Subcutaneous abdominal adipose tissue (tissue), 5 donors: ENCODE measurements around the gene WDSUB1.

ENCODE experiments used
- H3K27ac ChIP-seq: one replicate; pipeline ENCODE4 v1.7.0; 2013; ENCODE audit warnings: low read depth, mild to moderate bottlenecking, inconsistent platforms, low read length, moderate library complexity
- H3K27me3 ChIP-seq, 5 donors: one replicate each; pipeline ENCODE4 v1.7.0; 2013; ENCODE audit warnings: low read length in 5 of 5, inconsistent platforms in 1 of 5; ENCODE audit not compliant: control insufficient read depth in 5 of 5, insufficient read depth in 4 of 5
- H3K36me3 ChIP-seq, 5 donors: one replicate each; pipeline ENCODE4 v1.7.0; 2013; ENCODE audit warnings: low read length in 5 of 5; ENCODE audit not compliant: control insufficient read depth in 5 of 5, insufficient read depth in 5 of 5
- H3K4me1 ChIP-seq, 5 donors: one replicate each; pipeline ENCODE4 v1.7.0; 2013; ENCODE audit warnings: low read length in 5 of 5, mild to moderate bottlenecking in 3 of 5, moderate library complexity in 1 of 5; ENCODE audit not compliant: control insufficient read depth in 5 of 5, insufficient read depth in 5 of 5
- H3K4me3 ChIP-seq, 5 donors: one replicate each; pipeline ENCODE4 v1.7.0; 2013; ENCODE audit warnings: low read length in 5 of 5, low read depth in 1 of 5
- H3K9ac ChIP-seq, 5 donors: one replicate each; pipeline ENCODE4 v1.7.0; 2013; ENCODE audit warnings: low read length in 5 of 5, mild to moderate bottlenecking in 4 of 5, moderate library complexity in 3 of 5
- H3K9me3 ChIP-seq, 5 donors: one replicate each; pipeline ENCODE4 v1.7.0; 2013; ENCODE audit warnings: low read length in 5 of 5; ENCODE audit not compliant: control insufficient read depth in 5 of 5
- donor health status: healthy.
- donor health status: healthy.
- donor health status: healthy.
- donor health status: healthy.
- donor health status: healthy.

Gene WDSUB1

DNA sequence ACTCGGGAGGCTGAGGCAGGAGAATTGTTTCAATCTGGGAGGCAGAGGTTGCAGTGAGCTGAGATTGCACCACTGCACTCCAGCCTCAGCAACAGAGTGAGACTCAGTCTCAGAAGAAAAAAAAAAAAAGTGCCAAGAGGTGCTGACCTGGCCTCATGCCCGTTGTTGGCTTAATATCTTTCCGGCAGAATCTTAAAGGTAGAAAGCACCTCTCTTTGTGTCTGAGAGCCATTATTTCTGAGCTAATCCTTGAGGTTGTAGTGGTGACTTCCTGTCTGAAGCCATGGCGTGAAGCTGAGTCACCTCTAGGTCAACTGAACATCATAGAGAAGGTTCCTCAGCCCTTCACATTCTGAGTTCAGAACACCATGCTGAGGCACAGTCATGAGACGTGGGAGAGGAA, 60.4 kb downstream of the WDSUB1 start:
- peak overlapping the region; percentile 77 for H3K27ac ChIP-seq
- no peak overlapping the region for H3K4me3 ChIP-seq
- H3K27me3 ChIP-seq, result no peaks in the 10 kb centered on the region
- H3K9ac ChIP-seq, result no peak overlapping the region
- peaks cover 0 to 22% (median 6%) of the 10 kb centered on the region in 5 donors for H3K4me1 ChIP-seq
- no peaks in the 10 kb centered on the region for H3K9me3 ChIP-seq
- H3K36me3 ChIP-seq, result peaks cover 2 to 65% (median 47%) of the 10 kb centered on the region in 5 donors

DNA sequence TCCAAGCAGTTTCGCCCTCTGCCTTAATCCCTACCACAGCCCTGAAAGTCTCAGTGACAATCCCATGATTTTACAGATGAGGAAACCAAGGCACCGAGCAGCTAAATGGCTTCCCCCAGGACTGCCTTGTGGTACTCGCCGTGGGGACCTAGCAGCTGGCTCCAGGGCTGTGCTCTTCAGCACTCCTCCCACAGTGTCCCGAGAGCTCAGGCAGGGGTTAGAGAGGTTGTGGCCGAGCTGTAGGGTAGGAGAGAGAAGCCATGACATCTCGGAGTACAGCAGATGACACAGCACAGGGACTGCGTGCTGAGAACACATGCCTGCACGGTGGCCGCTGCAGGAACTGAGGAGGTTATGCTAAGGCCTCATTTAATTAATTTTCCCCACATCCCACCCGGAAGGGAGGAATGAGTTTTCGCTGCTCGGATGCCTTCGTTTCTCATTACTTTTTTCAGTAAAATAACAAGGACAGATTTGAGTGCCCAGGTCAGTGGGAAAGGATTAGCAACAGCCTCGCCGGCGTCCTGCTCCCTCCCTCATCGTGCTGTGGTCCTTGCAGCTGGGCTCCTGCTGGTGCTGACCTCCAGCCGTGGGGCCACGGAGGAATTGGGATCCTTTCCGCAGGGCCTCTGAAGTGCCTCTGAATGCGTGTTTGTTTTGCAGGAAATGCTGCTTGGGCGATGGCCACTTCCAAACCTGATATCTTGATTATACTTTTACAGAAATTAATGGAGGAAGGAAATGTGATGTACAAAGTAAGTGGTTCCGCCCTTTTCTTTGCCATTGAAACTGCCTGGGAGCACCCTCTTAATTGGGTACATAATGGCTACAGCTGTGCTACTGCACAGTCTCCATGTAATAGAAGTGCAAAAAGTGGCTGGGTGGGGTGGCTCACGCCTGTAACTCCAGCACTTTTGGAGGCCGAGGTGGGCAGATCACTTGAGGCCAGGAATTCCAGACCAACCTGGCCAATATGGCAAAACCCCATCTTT, 61.2 kb downstream of the WDSUB1 start:
- Histone ChIP-seq H3K9me3 (no peaks in the 10 kb centered on the region), H3K27ac (peak overlapping the region; percentile 77), H3K9ac (no peak overlapping the region), H3K27me3 (no peaks in the 10 kb centered on the region), H3K4me3 (no peak overlapping the region), H3K36me3 (peaks cover 2 to 62% (median 45%) of the 10 kb centered on the region in 5 donors), H3K4me1 (peaks cover 0 to 22% (median 6%) of the 10 kb centered on the region in 5 donors)

DNA sequence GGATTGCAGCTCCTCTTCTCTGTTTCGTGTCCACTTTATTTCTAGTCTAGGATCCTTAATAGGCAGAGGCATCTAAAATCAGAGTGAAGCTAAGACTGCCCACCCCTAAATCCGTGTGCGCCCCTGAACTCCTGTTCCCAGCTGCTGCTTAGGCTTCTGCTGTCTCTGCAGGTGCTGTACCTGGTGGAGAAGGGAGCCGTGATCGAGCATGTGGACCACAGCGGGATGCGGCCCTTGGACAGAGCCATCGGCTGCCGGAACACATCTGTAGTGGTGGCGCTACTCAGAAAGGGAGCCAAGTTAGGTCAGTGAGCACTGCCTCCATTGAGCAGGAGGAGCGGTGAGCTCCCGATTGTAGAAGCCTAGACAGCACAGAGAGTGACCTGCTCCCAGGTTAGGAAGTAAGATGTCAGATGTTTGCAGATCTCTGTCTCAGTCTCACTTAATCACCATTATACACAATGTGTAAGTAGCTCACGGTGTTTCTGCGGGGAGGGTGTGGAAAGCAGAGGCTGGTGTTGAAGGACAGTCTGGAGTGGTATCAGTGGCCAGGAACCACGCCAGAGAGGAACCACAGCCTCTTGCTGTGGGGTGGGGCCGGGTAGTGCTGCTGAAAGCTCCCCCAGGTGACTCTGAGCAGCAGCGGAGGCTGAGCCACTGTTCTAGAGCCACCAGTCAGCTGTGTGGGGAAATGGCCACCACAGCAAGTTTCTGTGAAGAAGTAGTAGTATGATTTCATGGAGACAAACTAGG, 62.3 kb downstream of the WDSUB1 start:
- Histone ChIP-seq H3K27me3 (no peaks in the 10 kb centered on the region), H3K4me1 (peaks cover 0 to 22% (median 6%) of the 10 kb centered on the region in 5 donors), H3K36me3 (peaks cover 2 to 60% (median 42%) of the 10 kb centered on the region in 5 donors), H3K9ac (no peak overlapping the region), H3K27ac (peak overlapping the region; percentile 23), H3K9me3 (no peaks in the 10 kb centered on the region), H3K4me3 (no peak overlapping the region)

DNA sequence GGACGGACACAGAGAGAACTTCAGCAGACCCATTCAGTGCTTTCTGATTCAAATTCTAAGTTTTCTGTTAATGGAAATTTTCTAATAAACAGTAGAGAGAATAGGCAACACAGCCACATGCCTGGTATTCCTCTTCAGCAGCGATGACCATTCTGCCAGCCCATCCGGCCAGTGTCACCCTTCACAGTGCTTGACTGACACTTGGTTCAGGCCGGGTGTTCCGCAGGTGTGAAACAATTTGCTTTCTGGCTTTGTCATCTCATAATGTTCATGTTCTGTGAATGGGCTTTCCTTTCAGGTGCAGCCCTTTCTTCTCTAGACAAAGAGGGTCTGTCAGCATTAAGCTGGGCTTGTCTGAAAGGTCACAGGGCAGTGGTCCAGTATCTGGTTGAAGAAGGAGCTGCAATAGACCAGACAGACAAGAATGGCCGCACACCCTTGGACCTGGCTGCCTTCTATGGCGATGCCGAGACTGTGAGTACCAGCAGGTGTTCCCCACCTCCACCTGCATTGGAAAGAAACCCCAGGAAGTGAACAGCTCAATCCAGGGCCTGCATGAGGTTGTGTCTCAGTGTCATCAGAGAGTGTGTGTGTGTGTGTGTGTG, 67.0 kb downstream of the WDSUB1 start:
- H3K9me3 ChIP-seq, result no peaks in the 10 kb centered on the region
- H3K4me3 ChIP-seq, result no peak overlapping the region
- H3K27ac ChIP-seq, result no peak overlapping the region
- H3K27me3 ChIP-seq, result no peaks in the 10 kb centered on the region
- H3K9ac ChIP-seq, result no peak overlapping the region
- peaks cover 5 to 70% (median 53%) of the 10 kb centered on the region in 5 donors for H3K36me3 ChIP-seq
- H3K4me1 ChIP-seq, result peaks cover 0 to 2% (median 0%) of the 10 kb centered on the region in 5 donors

DNA sequence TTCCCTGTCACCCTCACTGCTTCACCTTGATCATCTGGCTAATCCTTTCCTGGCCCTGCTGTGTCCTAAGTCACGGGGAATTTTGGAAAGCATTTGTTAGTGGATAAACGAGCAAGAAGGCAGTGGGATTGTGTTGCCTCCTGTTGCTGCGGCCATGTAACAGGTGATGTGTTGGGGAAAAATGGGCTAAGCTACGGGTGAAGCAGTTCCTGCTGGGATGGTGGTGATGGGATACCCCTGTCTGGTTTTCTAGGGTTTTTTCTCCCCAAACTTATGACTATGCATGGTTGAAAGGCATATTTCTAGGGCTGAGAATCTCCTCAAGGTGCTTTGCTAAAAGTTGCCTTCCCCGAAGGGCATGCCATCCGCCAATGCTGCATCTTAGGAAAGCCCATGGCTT, 68.1 kb downstream of the WDSUB1 start:
- H3K4me3 ChIP-seq, result no peak overlapping the region
- H3K9ac ChIP-seq, result no peak overlapping the region
- no peak overlapping the region for H3K27ac ChIP-seq
- H3K27me3 ChIP-seq, result no peaks in the 10 kb centered on the region
- no peaks in the 10 kb centered on the region for H3K4me1 ChIP-seq
- H3K36me3 ChIP-seq, result peaks cover 5 to 62% (median 50%) of the 10 kb centered on the region in 5 donors
- H3K9me3 ChIP-seq, result no peaks in the 10 kb centered on the region

DNA sequence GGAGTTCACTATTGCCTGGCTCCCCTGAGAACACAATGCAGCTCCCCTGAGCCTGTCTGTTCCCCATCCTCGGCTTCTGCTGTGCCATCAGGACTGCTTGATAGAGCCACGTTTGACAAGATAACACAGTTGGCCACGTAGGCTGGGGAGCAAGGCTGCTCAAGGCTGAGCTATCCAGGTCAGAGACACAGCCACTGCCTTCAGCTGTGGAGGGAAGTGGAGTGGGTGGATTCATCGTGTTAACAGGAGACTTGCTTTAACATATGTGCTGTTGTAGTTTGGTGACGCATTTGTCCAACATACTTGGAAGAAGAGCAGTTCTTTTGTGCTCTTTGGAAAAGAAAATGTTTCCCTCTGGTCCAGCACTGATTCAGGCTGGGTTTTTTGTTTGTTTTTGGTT, 68.8 kb downstream of the WDSUB1 start:
- Histone ChIP-seq H3K4me3 (no peak overlapping the region), H3K27ac (no peak overlapping the region), H3K27me3 (no peaks in the 10 kb centered on the region), H3K9me3 (no peaks in the 10 kb centered on the region), H3K4me1 (no peaks in the 10 kb centered on the region), H3K9ac (no peak overlapping the region), H3K36me3 (peaks cover 5 to 62% (median 50%) of the 10 kb centered on the region in 5 donors)

DNA sequence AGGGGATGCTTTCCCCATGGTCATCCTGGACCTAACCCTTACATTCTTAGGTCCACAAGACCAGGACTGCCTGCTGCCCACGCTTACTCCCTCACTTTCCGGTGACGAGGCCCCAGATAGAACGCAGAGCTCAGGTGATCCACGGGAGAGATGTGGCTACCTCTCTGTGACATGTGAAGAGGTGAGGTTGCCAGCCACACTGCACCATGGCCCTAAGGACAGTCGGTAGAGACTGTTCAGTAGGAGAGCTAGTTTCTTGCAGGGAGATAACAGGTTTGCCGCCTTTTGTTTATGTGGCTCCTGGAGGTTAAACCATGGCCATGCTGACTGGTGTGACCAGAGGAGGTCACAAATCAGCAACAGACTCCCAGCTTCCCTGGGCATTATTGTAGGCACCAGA, 71.4 kb downstream of the WDSUB1 start:
- Histone ChIP-seq H3K9me3 (no peaks in the 10 kb centered on the region), H3K4me3 (no peak overlapping the region), H3K27ac (no peak overlapping the region), H3K27me3 (no peaks in the 10 kb centered on the region), H3K4me1 (no peaks in the 10 kb centered on the region), H3K9ac (no peak overlapping the region), H3K36me3 (peaks cover 2 to 50% (median 46%) of the 10 kb centered on the region in 5 donors)

DNA sequence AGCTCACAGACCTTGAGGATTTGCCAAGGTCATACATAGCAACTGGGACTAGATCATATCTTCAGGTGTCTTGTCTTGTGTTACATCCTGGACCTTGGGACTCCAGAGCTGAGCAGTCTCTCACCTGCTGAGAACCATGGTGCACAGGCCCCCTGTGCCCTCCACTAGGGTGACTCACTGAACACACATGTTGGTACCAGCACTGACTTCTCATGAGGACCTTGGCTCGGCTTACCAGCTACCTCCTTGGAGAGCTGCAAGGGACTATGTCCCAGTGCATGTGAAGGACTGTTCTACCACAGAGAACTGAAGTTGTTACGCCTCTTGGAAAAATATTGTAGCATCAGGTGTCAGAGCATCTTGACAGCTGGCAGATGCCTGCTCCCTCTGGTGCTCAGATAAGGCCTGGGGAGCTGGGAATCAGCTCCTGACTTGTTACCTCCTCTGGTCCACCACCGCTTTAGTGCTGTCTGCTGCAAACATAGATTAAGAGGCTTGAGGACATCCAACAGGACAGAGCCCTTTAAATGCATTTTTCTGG, 72.1 kb downstream of the WDSUB1 start:
- Histone ChIP-seq H3K36me3 (peaks cover 2 to 43% (median 39%) of the 10 kb centered on the region in 5 donors), H3K27ac (no peak overlapping the region), H3K4me1 (no peaks in the 10 kb centered on the region), H3K9me3 (no peaks in the 10 kb centered on the region), H3K9ac (no peak overlapping the region), H3K27me3 (no peaks in the 10 kb centered on the region), H3K4me3 (no peak overlapping the region)

DNA sequence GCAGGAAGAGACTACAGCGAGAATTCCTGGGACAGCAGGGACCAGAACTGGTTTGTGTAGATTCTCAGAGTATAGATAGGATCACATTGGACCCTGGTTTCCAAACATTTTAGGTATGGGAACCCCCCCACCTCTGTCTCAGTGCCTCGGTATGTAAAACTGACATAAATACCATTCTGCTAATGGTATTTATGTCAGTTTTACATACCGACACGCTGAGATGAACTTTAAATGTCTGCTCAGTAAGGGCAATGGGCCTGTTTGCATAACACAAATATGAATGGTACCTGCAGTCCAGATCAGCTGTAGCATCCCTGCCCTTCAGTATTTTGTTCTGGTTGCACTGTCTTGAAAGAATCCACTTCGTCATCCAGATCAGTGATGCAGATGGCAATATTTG, 73.2 kb downstream of the WDSUB1 start:
- no peak overlapping the region for H3K9ac ChIP-seq
- H3K4me3 ChIP-seq, result no peak overlapping the region
- H3K9me3 ChIP-seq, result no peaks in the 10 kb centered on the region
- H3K4me1 ChIP-seq, result no peaks in the 10 kb centered on the region
- H3K36me3 ChIP-seq, result peaks cover 2 to 37% (median 28%) of the 10 kb centered on the region in 5 donors
- no peak overlapping the region for H3K27ac ChIP-seq
- no peaks in the 10 kb centered on the region for H3K27me3 ChIP-seq
